Gastroesophageal sphincter (tissue), 3 donors: ENCODE measurements around the gene STUM.

Experiments
- CTCF ChIP-seq, 4 experiments: fragments of 200-600 bp in 2 of 4; fragments of 450-650 bp in 2 of 4; sonication (generic) in 1 of 4; IDR thresholded peaks; one replicate each; pipeline ENCODE4 v1.5.1; 2017 to 2019; ENCODE audit warnings: antibody characterized with exemption in 4 of 4, mild to moderate bottlenecking in 2 of 4, moderate library complexity in 2 of 4
- POLR2AphosphoS5 ChIP-seq: sonication (generic); formaldehyde crosslinking; IDR thresholded peaks from one replicate; pipeline ENCODE4 v1.6.1; 2017; ENCODE audit warnings: antibody characterized with exemption

GRCh38 chr1:226656201-226656600, 107.6 kb downstream of the STUM start:
- TF ChIP-seq CTCF (IDR thresholded peaks at IDR 0.05) (no peak), POLR2AphosphoS5 (no peak)
